Panc1 (cell line): ENCODE measurements around the gene LY6G6C. TPM values are rescaled to one million over a fixed set of nuclear protein-coding genes. Genes with fewer than 3 reads are reported as not detected.

Experiments used
- ATAC-seq: fragments of 200-7000 bp; cut with Tn5 transposase; 2 replicates; pipeline ENCODE4 v1.9.1; 2020; ENCODE audit warnings: mild to moderate bottlenecking, moderate library complexity
- BruUV-seq: library from RNA; stranded (reverse); fragments of 400-500 nt; replicated peaks from 2 replicates; lab custom pipeline; 2021; lab: Mats Ljungman, UMichigan
- CTCF ChIA-PET: fragments of 300-600 bp; sonication (Branson Sonifier 250); formaldehyde crosslinking; loops from one replicate; lab custom pipeline; 2022; ENCODE audit warnings: antibody characterized with exemption; lab: Charles Lee
- POLR2A ChIA-PET: fragments of 300-600 bp; sonication (Branson Sonifier 250); formaldehyde crosslinking; loops from one replicate; lab custom pipeline; 2022; ENCODE audit warnings: antibody characterized with exemption; lab: Charles Lee
- DNase-seq: peaks from one replicate; pipeline ENCODE4 v3.0.0-alpha.2; 2010; ENCODE audit warnings: low read depth, low spot score
- H3K27ac ChIP-seq: 2 replicates; pipeline ENCODE4 v1.5.1; 2011; ENCODE audit warnings: mild to moderate bottlenecking, low read length, inconsistent platforms
- H3K27me3 ChIP-seq: fragments of 200-500 bp; sonication (Bioruptor generic); 2 replicates; pipeline ENCODE4 v1.6.0; 2014; ENCODE audit warnings: low read length, inconsistent platforms; ENCODE audit not compliant: control insufficient read depth, insufficient read depth
- H3K36me3 ChIP-seq: fragments of 200-500 bp; sonication (Bioruptor generic); 2 replicates; pipeline ENCODE4 v1.5.1; 2014; ENCODE audit warnings: inconsistent platforms, mild to moderate bottlenecking, low read length, moderate library complexity; ENCODE audit not compliant: control insufficient read depth, insufficient read depth
- H3K4me1 ChIP-seq: 2 replicates; pipeline ENCODE4 v1.5.1; 2011; ENCODE audit warnings: inconsistent platforms, mild to moderate bottlenecking, low read length, moderate library complexity; ENCODE audit not compliant: control insufficient read depth, insufficient read depth
- H3K4me3 ChIP-seq, 2 experiments: 2 replicates each; pipeline ENCODE4 v1.5.1; 2011 to 2012; ENCODE audit warnings: low read depth in 2 of 2, low read length in 2 of 2, mild to moderate bottlenecking in 2 of 2, inconsistent platforms in 1 of 2, moderate library complexity in 1 of 2
- H3K9me3 ChIP-seq: fragments of 200-500 bp; sonication (Bioruptor generic); 2 replicates; pipeline ENCODE4 v1.5.1; 2014; ENCODE audit warnings: low read depth, mild to moderate bottlenecking, inconsistent platforms, low read length, moderate library complexity; ENCODE audit not compliant: control insufficient read depth, insufficient read depth
- POLR2AphosphoS5 ChIP-seq: IDR thresholded peaks from 2 replicates; pipeline ENCODE4 v1.6.1; 2012; ENCODE audit warnings: mild to moderate bottlenecking, low read depth, low read length, moderate library complexity
- SIN3A ChIP-seq: IDR thresholded peaks from 2 replicates; pipeline ENCODE4 v1.6.1; 2012; ENCODE audit warnings: low read depth, mild to moderate bottlenecking, low read length, moderate library complexity, borderline replicate concordance; ENCODE audit not compliant: insufficient read depth
- TCF7L2 ChIP-seq: IDR thresholded peaks from 2 replicates; pipeline ENCODE4 v1.6.1; 2011; ENCODE audit warnings: mild to moderate bottlenecking, low read depth, low read length, inconsistent platforms
- in situ Hi-C: cut with HindIII; loops from 2 replicates; pipeline ENCODE4 v1.10.0; 2016; ENCODE audit warnings: low sequenced_read_pairs, low pct_unique_long_range_greater_than_20kb
- intact Hi-C: fragments of 100-400 bp; cut with micrococcal nuclease; formaldehyde crosslinking; loops from one replicate; pipeline ENCODE4 v1.10.0; 2022; ENCODE audit not compliant: unreplicated experiment
- total RNA-seq: library from RNA; stranded (reverse); gene quantifications from one replicate; pipeline ENCODE4 v1.2.1, GENCODE V29; 2021; ENCODE audit not compliant: unreplicated experiment
- TF ChIP-seq, protein P1 (sequence below), 2 experiments: IDR thresholded peaks; 2 replicates each; pipeline ENCODE4 v1.6.1; 2011 to 2012; ENCODE audit warnings: low read depth in 2 of 2, control low read depth in 1 of 2, low read length in 1 of 2, mild to moderate bottlenecking in 1 of 2, moderate library complexity in 1 of 2; ENCODE audit not compliant: insufficient read depth in 1 of 2
- TF ChIP-seq, protein P2 (sequence below): fragments of 450-650 bp; IDR thresholded peaks from 2 replicates; pipeline ENCODE4 v1.5.1; 2017; ENCODE audit warnings: mild to moderate bottlenecking

LY6G6C gene
- total RNA-seq, 1 experiment from 2014 or later, result 0.23 TPM

DNA sequence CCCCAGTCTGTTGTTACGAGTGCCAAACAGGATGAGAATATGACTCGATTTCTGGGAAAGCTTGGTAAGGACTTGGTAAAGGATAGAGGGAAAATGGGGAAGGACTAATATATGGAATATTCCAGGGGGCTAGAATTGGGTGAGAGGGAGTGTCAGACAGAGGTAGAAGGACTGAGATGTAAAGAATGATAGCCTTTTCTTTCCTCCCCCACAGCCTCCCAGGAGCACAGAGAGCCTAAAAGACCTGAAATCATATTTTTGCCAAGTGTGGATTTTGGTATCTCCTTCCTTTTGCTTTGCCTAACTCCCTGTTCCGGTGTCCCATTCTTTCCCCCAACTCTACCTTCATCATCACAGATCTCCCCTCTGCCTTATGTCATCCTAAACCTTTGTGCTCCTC, 21.3 kb upstream of the LY6G6C start:
- Histone ChIP-seq H3K27me3 (no peaks in the 10 kb centered on the region), H3K36me3 (no peaks in the 10 kb centered on the region), H3K9me3 (no peaks in the 10 kb centered on the region), H3K27ac (no peak overlapping the region), H3K4me1 (peaks cover 16% of the 10 kb centered on the region), H3K4me3 (no peak overlapping the region)
- TF ChIP-seq POLR2AphosphoS5 (no peak), TCF7L2 (no peak), SIN3A (no peak)
- TF ChIP-seq, protein P1, sequence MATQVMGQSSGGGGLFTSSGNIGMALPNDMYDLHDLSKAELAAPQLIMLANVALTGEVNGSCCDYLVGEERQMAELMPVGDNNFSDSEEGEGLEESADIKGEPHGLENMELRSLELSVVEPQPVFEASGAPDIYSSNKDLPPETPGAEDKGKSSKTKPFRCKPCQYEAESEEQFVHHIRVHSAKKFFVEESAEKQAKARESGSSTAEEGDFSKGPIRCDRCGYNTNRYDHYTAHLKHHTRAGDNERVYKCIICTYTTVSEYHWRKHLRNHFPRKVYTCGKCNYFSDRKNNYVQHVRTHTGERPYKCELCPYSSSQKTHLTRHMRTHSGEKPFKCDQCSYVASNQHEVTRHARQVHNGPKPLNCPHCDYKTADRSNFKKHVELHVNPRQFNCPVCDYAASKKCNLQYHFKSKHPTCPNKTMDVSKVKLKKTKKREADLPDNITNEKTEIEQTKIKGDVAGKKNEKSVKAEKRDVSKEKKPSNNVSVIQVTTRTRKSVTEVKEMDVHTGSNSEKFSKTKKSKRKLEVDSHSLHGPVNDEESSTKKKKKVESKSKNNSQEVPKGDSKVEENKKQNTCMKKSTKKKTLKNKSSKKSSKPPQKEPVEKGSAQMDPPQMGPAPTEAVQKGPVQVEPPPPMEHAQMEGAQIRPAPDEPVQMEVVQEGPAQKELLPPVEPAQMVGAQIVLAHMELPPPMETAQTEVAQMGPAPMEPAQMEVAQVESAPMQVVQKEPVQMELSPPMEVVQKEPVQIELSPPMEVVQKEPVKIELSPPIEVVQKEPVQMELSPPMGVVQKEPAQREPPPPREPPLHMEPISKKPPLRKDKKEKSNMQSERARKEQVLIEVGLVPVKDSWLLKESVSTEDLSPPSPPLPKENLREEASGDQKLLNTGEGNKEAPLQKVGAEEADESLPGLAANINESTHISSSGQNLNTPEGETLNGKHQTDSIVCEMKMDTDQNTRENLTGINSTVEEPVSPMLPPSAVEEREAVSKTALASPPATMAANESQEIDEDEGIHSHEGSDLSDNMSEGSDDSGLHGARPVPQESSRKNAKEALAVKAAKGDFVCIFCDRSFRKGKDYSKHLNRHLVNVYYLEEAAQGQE (IDR thresholded peaks at IDR 0.05; ENCODE audit: insufficient read depth in 1 of 2, low read depth in 2 of 2, low read length in 1 of 2), result no peak
- TF ChIP-seq, protein P2, sequence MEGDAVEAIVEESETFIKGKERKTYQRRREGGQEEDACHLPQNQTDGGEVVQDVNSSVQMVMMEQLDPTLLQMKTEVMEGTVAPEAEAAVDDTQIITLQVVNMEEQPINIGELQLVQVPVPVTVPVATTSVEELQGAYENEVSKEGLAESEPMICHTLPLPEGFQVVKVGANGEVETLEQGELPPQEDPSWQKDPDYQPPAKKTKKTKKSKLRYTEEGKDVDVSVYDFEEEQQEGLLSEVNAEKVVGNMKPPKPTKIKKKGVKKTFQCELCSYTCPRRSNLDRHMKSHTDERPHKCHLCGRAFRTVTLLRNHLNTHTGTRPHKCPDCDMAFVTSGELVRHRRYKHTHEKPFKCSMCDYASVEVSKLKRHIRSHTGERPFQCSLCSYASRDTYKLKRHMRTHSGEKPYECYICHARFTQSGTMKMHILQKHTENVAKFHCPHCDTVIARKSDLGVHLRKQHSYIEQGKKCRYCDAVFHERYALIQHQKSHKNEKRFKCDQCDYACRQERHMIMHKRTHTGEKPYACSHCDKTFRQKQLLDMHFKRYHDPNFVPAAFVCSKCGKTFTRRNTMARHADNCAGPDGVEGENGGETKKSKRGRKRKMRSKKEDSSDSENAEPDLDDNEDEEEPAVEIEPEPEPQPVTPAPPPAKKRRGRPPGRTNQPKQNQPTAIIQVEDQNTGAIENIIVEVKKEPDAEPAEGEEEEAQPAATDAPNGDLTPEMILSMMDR, result no peak
- CTCF ChIA-PET, result no interaction called here
- in situ Hi-C loops (no loop called here), intact Hi-C loops (no loop called here)
- DNase-seq (no peak), ATAC-seq (no peak)
- POLR2A ChIA-PET, result no interaction called here
- BruUV-seq, result no TSS peak

DNA sequence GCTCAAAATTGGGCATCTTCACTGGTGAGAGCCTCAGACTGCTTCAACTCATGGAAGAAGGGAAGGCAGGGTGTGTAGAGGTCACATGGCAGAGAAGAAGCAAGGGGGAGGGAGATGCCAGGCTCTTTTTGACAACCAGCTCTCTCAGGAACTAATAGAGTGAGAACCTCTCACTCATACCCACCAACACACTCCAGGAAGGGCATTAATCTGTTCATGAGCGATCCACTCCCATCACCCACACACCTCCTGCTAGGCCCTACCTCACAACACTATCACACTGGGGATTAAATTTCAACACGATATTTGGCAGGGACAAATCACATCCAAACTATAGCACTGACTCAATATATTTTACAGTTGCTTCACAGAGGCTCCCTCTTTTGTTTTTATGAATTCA, 20.3 kb upstream of the LY6G6C start:
- Histone ChIP-seq H3K4me3 (no peak overlapping the region), H3K27me3 (no peaks in the 10 kb centered on the region), H3K4me1 (peaks cover 27% of the 10 kb centered on the region), H3K27ac (no peak overlapping the region), H3K36me3 (no peaks in the 10 kb centered on the region), H3K9me3 (no peaks in the 10 kb centered on the region)
- intact Hi-C loops, result no loop called here
- ChIA-PET POLR2A (interaction anchor here (0.5 to 0.6 kb wide), 2 partner anchors 61 to 897 kb away, joined by 7 to 11 read pairs; partner anchors contain the start of gene LY6G5C), CTCF (no interaction called here)
- in situ Hi-C loops, result no loop called here
- no peak for DNase-seq
- no peak for ATAC-seq
- BruUV-seq, result TSS peak; percentile 32
- TF ChIP-seq, protein P1 (IDR thresholded peaks at IDR 0.05; ENCODE audit: insufficient read depth in 1 of 2, low read depth in 2 of 2, low read length in 1 of 2), result no peak
- TF ChIP-seq SIN3A, result no peak
- no peak for TF ChIP-seq POLR2AphosphoS5
- TF ChIP-seq TCF7L2, result no peak
- TF ChIP-seq, protein P2, result no peak
